Measurements from ENCODE around the gene DPF3.
"Not testable (repeated sequence)": the region's sequence is repeated elsewhere in the genome, so short reads cannot be mapped to it uniquely, and the experiment has no call there.

DNA sequence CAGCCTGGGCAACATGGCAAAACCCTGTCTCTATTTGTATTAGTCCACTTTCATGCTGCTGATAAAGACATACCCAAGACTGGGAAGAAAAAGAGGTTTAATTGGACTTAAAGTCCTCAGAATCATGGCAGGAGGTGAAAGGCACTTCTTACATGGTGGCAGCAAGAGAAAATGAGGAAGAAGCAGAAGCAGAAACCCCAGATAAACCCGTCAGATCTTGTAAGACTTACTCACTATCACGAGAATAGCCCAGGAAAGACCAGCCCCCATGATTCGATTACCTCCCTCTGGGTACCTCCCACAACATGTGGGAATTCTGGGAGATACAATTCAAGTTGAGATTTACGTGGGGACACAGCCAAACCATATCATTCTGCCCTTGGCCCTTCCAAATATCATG lies 23.0 kb downstream of the DPF3 start:
- TF ChIP-seq POLR2AphosphoS5, POLR2A (IDR thresholded peaks at IDR 0.05; ENCODE audit: low read depth, low read length): not testable (repeated sequence)
